Choroid plexus epithelial cell (primary cell): ENCODE measurements around the gene FGF18.

Experiments used
- DNase-seq: peaks from one replicate; pipeline ENCODE4 v3.0.0-alpha.2; 2010; ENCODE audit warnings: low read depth
- H3K4me3 ChIP-seq: 2 replicates; pipeline ENCODE4 v1.5.1; 2011; ENCODE audit warnings: low read depth, mild to moderate bottlenecking, control low read depth, low read length, moderate library complexity
- CTCF ChIP-seq: conservative IDR thresholded peaks from 2 replicates; pipeline ENCODE4 v1.5.1; 2011; ENCODE audit warnings: low read depth, mild to moderate bottlenecking, control low read depth, inconsistent platforms, low read length, moderate library complexity

FGF18 gene

GRCh38 chr5:171498166-171498565 lies 78.7 kb downstream of the FGF18 start:
- no peak overlapping the region for H3K4me3 ChIP-seq
- TF ChIP-seq CTCF = no peak
- no peak for DNase-seq

GRCh38 chr5:171499611-171500010 lies 80.2 kb downstream of the FGF18 start:
- no peak for DNase-seq
- no peak for TF ChIP-seq CTCF
- no peak overlapping the region for H3K4me3 ChIP-seq

GRCh38 chr5:171505473-171506043 lies 86.1 kb downstream of the FGF18 start:
- no peak overlapping the region for H3K4me3 ChIP-seq

GRCh38 chr5:171506951-171507350 lies 87.5 kb downstream of the FGF18 start:
- no peak for DNase-seq
- TF ChIP-seq CTCF = no peak
- H3K4me3 ChIP-seq = no peak overlapping the region

More at GRCh38 chr5:171505473-171506043, 86.1 kb downstream of the FGF18 start:
- no peak for DNase-seq
- TF ChIP-seq CTCF = no peak
